HG03039 (cell line): ENCODE measurements around the gene C22orf23.

ENCODE experiments used
- ATAC-seq: cut with Tn5 transposase; IDR thresholded peaks from one replicate; pipeline ENCODE4 v1.9.1; 2021; ENCODE audit warnings: mild to moderate bottlenecking, moderate library complexity; ENCODE audit not compliant: unreplicated experiment

The C22orf23 gene

DNA sequence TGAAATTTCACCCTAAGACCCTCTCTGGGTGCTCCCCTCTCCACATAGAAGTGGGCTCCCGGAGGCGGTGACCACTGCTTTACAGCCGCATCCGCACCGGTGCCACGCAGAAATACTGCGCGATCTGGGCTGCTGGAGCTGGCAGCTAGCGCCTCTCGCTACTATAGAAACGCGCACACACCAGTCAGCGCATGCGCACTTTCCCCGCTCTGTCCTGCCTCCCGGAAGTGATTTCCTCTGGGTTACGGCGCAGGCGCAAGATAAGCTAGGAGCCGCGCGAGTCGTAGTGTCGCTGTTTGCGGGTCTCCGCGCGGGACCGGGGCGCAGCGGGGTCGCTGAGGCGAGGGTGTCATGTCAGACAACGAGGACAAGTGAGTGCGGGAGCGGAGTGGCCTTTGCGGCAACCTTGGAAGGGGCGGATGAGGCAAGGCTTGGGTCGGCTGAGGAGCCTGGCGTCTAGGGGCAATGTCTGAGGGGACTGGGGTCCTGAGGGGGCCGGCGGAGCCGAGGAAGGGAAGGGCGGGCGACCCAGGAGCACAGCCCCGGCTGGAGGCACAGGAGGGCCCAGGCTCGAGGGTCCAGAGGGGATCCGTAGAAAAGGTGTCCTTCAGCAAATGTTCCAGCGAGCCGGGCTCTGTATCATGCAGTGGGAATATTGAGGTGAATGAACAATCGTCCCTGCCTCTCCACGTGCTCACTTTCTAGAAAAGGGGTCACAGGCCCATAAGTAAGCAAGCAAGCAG is at the start of gene C22orf23, which contains the start of gene POLR2F:
Gene C22orf23 (minus strand): TSS at position 165 of the 743 bp plus-strand sequence. CDS start 452 bp downstream, outside the sequence.
Gene POLR2F (plus strand): TSS at position 263 of the 743 bp plus-strand sequence. CDS start 89 bp downstream, at position 352.
- ATAC-seq, result peak; percentile 76

DNA sequence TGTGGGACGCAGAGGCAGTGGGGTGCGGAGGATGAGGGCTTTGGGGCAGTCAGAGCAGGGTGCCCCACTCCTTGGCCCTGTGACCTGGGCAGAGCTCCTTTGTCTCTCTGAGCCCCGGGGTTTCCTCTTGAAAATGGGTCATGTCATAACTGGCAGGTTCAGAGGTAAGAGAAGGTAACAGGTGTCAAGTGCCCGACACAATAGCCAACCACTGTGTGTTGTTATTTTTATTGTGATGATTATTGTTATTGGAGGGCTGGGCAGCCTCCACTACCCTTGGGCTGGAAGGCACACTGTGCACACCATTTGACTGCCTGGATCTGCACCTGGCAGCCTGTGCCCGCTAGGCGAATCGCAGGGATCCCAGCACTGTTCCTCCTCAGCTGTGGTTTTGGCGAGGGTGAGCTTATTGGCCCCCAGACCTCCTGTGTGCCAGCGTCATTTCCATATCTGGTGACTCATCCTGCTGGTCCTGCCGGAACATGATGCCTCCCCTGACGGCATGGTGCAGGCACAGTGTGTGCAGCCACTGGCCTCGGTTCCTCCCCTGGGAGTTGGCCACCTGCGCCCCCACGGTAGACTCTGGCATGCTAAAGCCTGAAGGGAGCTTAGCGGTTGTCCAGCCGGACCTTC is 46.4 kb upstream of the C22orf23 start:
- no peak for ATAC-seq

DNA sequence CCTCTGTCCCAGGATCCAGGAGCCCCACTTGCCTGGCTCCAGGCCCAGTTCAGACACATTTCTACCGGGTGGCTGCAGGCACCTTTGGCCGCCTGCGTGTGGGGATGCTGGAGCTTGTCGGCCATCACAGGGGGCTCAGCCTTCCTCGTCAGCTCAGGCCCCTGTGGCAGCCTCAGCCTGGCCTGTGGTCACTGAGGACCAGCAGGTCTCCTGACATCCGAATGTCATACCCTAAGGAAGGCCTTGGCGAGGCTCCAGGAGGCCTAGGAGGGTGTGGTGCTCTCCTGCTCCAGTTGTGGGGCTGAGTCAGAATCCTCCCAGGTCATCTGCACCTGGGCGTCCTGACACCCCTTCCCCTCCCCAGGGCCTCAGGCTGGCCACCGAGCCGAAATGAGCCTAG is 45.8 kb upstream of the C22orf23 start:
- no peak for ATAC-seq

DNA sequence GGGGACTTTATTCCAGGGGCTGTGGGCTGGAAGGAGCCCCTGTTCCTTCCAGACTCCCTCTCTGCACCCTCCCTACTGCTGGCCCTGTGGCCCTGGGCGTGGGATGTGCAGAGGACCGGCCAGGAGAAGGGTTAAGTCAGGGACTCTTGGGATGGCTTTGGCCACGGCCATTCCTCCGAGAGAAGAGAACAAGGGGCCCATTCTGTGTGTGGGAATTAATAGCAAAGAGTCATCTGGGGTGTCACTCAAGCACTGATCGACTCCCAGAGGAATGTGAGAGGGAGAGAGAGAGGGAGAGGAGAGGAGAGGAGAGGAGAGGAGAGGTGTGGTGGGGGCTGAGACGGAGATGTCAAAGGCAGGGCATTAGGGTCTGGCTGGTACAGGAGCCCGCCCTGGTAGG is 45.1 kb upstream of the C22orf23 start:
- no peak for ATAC-seq

- ATAC-seq, result no peak
Observed at GRCh38 chr22:37996515-37997246, 43.3 kb upstream of the C22orf23 start.

GRCh38 chr22:37996079-37996478 is 42.7 kb upstream of the C22orf23 start:
- no peak for ATAC-seq

GRCh38 chr22:37995460-37995859 is 42.1 kb upstream of the C22orf23 start:
- ATAC-seq, result no peak

GRCh38 chr22:37994982-37995381 is 41.6 kb upstream of the C22orf23 start:
- no peak for ATAC-seq

GRCh38 chr22:37994049-37994448 is 40.6 kb upstream of the C22orf23 start:
- ATAC-seq, result no peak

- ATAC-seq, result no peak
Observed at GRCh38 chr22:37991731-37992442, 38.5 kb upstream of the C22orf23 start.

DNA sequence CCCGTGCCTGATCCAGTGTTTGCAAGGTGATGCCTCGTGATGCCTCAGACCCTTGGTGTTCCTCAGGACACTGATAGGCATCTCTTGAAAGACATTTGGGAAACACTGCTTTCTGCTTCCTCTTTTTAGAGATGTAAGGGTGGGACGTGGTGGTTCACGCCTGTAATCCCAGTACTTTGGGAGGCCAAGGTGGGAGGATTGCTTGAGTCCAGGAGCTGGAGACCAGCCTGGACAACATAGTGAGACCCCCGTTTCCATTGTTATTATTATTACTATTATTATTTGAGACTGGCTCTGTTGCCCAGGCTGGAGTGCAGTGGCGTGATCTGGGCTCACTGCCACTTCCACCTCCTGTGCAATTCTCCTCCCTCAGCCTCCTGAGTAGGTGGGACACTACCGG is 37.5 kb upstream of the C22orf23 start:
- ATAC-seq, result no peak

DNA sequence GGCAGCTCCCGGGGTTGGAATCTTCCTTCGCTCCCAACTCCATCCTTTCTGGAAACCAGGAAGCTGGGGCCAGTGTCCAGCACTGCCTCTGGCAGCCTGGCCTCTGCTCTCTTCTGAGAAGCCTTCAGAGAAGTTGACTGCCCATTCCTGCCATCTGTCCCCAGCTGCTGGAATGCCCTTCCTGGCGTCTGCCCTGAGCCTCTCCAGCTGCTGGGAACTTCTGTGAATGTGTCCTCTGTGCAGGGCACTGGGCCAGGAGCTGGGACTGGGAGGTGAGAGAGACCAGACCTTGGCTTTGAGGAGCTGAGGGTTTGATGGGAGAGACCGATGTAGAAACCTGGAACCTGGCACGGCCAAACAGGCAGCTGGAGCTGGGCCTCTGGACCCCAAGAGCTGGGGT is 36.9 kb upstream of the C22orf23 start:
- ATAC-seq, result no peak

- no peak for ATAC-seq
Observed at GRCh38 chr22:37989146-37990045, 36.0 kb upstream of the C22orf23 start.

- no peak for ATAC-seq
Observed at GRCh38 chr22:37986371-37986770, 33.0 kb upstream of the C22orf23 start.

- ATAC-seq, result no peak
Observed at GRCh38 chr22:37985751-37986281, 32.4 kb upstream of the C22orf23 start.

DNA sequence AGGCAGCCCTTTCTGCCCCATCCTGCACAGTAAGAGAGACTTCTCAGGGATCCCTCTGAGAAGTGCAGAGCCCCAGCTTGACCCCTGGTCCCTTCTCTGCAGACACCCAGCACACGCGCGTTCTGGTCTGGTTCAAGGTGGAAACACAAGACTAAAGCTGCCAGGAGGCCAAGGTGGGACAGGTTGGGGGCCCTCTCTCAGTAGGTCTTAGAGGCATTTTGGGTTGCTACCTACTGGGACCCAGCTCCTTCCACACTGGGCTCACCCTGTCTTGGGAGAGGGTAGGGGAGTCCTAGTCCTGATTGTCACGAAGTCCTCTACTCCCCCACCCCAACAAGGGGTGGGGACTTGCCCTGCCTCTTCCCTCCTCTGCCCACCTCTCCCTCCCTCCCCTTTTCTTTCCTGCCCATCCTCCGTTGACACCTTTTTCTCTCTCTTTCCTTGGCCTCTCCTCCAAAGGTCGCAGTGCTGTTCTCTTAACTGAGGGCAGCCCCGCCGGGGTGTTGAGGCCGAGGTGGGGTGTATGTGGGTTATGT is 31.7 kb upstream of the C22orf23 start:
- ATAC-seq, result no peak

- ATAC-seq, result no peak
Observed at GRCh38 chr22:37983860-37984791, 30.7 kb upstream of the C22orf23 start, which contains the start of gene SOX10. SOX10 (minus strand) TSS chr22:37984555; CDS start chr22:37983784, 771 bp downstream.
